Mammary epithelial cell (primary cell): ENCODE results near the gene ERN1.

ENCODE experiments used
- EZH2 ChIP-seq: IDR thresholded peaks from 2 replicates; pipeline ENCODE4 v1.6.1; 2012; ENCODE audit warnings: low read length, inconsistent platforms, borderline replicate concordance
- TF ChIP-seq, protein P1 (sequence below), 2 donors: IDR thresholded peaks in 1 of 2; conservative IDR thresholded peaks in 1 of 2; 2 replicates each; pipeline ENCODE4 v1.5.1; 2011 to 2012; ENCODE audit warnings: inconsistent platforms in 2 of 2, low read length in 2 of 2, mild to moderate bottlenecking in 2 of 2, control low read depth in 1 of 2, low read depth in 1 of 2; ENCODE audit not compliant: insufficient read depth in 1 of 2; ENCODE audit errors: extremely low read depth in 1 of 2

DNA sequence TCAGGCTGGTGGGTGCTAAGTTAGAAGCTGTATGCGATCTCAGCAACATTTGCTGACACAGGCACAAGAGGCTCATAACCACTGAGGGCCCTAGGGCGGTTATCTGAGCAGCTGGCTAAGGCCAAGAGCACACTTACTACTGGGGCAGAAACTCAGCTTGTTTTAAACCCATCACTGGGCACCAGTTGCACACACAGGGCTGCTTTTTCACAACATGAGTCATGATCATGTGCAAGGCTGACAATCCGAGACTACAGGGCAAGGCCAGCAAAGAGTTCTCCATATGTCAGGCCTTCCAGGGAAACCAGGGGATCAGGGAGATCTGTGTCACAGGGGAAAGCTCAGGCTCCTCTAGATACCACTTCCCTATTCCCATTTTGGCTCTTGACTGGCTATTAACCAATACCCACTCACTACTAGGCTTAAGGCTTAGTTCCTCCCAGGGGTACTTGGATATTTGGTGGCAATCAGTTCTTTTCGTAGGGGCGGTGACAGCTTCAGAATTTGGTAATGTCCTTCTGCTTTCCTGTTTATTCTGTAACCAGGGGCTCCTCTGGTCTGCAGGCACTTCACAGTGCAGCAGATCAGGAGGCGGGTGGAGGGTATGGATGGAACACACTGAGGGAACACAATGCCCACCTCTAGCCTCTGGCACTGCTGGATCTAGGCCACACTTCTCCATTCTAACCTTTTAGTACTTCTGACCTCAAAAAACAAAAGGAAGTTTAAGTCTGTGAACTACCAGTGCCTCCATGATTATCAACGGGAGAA is 44.9 kb upstream of the ERN1 start:
- TF ChIP-seq EZH2: no peak
- TF ChIP-seq, protein P1, sequence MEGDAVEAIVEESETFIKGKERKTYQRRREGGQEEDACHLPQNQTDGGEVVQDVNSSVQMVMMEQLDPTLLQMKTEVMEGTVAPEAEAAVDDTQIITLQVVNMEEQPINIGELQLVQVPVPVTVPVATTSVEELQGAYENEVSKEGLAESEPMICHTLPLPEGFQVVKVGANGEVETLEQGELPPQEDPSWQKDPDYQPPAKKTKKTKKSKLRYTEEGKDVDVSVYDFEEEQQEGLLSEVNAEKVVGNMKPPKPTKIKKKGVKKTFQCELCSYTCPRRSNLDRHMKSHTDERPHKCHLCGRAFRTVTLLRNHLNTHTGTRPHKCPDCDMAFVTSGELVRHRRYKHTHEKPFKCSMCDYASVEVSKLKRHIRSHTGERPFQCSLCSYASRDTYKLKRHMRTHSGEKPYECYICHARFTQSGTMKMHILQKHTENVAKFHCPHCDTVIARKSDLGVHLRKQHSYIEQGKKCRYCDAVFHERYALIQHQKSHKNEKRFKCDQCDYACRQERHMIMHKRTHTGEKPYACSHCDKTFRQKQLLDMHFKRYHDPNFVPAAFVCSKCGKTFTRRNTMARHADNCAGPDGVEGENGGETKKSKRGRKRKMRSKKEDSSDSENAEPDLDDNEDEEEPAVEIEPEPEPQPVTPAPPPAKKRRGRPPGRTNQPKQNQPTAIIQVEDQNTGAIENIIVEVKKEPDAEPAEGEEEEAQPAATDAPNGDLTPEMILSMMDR (conservative IDR thresholded peaks at IDR 0.05 in 1 of 2, IDR thresholded peaks at IDR 0.05 in 1 of 2; ENCODE audit: extremely low read depth in 1 of 2, insufficient read depth in 1 of 2, low read depth in 1 of 2, low read length in 2 of 2): no peak
